ENCODE results near the gene UBALD1.

- TF ChIP-seq CTCF (conservative IDR thresholded peaks at IDR 0.05; ENCODE audit: low read depth, low read length), result no peak
- TF ChIP-seq EZH2 (IDR thresholded peaks at IDR 0.05; ENCODE audit: low read length, unreplicated experiment), result no peak
Measured at GRCh38 chr16:4612977-4613635, 1.6 kb downstream of the UBALD1 start.
